GM12891 (cell line): Measurements from ENCODE around the gene APOC1.
"Not testable (repeated sequence)": the region's sequence is repeated elsewhere in the genome, so short reads cannot be mapped to it uniquely, and the experiment has no call there.

Source experiments
- PAX5 ChIP-seq: IDR thresholded peaks from 2 replicates; pipeline ENCODE4 v1.6.1; 2011; ENCODE audit warnings: low read length, moderate library complexity, mild to moderate bottlenecking; ENCODE audit not compliant: insufficient read depth, severe bottlenecking
- POLR2A ChIP-seq: IDR thresholded peaks from 2 replicates; pipeline ENCODE4 v1.6.1; 2011; ENCODE audit warnings: low read depth, low read length, control low read depth
- POLR2AphosphoS5 ChIP-seq: IDR thresholded peaks from 2 replicates; pipeline ENCODE4 v1.6.1; 2011; ENCODE audit warnings: low read depth, low read length, control low read depth
- POU2F2 ChIP-seq: IDR thresholded peaks from 2 replicates; pipeline ENCODE4 v1.6.1; 2011; ENCODE audit warnings: low read depth, mild to moderate bottlenecking, control low read depth, low read length, moderate library complexity
- SPI1 ChIP-seq: IDR thresholded peaks from 2 replicates; pipeline ENCODE4 v1.6.1; 2011; ENCODE audit warnings: low read depth, low read length, control low read depth
- TAF1 ChIP-seq: IDR thresholded peaks from 2 replicates; pipeline ENCODE4 v1.6.1; 2011; ENCODE audit warnings: low read depth, low read length, control low read depth

- TF ChIP-seq POLR2A, POLR2AphosphoS5, TAF1, POU2F2, PAX5, SPI1: not testable (repeated sequence)
Measured at GRCh38 chr19:44913512-44914432, 636 bp upstream of the APOC1 start.
